NCI-H748 treated with DMSO at 0.1 percent for 48 hours (cell line): ENCODE data around the gene ATM.
"Not testable (repeated sequence)": the region's sequence is repeated elsewhere in the genome, so short reads cannot be mapped to it uniquely, and the experiment has no call there.

Experiments
- DNase-seq: peaks from one replicate; lab custom pipeline; 2025; lab: John Stamatoyannopoulos, UW

Gene ATM

GRCh38 chr11:108373505-108373904, 150.6 kb downstream of the ATM start:
- not testable (repeated sequence) for DNase-seq

DNA sequence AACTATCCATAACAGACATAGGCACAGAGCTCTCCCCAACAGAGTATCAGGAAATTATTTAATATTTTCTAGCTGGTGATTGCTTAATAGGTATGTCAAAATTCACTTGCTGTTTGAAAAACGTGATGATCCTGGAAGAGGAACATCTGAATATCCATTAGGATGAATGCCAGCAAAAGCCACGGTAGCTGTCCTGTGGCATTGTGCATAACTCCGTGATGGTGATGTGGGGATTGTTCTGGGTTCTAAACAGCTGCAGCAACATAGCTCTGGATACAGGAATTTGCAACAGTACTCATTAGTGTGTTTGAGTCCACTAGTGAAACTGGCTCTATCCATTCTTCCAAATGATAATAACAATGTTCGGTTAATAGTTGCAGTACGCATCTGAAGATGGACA, 165.7 kb downstream of the ATM start:
- no peak for DNase-seq

- DNase-seq, result no peak
These were observed 169.5 kb downstream of the ATM start for GRCh38 chr11:108392353-108392752.

DNA sequence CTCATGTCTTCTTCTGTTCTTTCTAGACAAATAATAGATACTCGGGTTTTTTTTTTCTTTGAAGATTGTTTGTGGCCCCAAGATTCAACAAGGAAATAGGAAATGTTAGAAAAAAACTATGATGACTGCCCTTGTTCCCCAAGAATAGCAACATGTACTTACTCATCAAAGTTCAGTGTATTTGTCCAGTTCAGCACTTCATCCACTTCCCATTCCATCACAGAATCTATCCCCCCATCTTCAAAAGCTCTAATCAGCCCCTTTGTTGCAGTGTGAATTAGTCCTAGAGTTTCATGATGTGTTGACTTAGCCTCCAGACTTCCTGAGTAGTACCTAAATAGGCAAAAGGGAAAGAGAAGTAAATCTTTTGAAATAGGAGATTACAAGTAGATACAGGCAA, 170.2 kb downstream of the ATM start:
- DNase-seq, result no peak

GRCh38 chr11:108394744-108395284, 171.9 kb downstream of the ATM start:
- DNase-seq, result no peak

DNA sequence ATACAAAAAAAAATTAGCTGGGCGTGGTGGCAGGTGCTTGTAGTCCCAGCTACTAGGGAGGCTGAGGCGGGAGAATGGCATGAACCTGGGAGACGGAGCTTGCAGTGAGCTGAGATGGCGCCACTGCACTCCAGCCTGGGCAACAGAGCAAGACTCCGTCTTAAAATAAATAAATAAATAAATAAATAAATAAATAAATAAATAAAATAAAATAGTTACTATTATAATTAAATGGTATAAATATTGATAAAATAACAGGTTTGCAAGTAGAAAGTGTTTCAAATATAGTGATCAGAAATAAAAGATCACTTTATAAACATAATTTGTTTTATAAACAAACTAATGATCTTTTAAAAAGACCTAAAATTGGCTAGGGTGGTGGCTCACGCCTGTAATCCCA, 173.8 kb downstream of the ATM start:
- DNase-seq, result not testable (repeated sequence)

DNA sequence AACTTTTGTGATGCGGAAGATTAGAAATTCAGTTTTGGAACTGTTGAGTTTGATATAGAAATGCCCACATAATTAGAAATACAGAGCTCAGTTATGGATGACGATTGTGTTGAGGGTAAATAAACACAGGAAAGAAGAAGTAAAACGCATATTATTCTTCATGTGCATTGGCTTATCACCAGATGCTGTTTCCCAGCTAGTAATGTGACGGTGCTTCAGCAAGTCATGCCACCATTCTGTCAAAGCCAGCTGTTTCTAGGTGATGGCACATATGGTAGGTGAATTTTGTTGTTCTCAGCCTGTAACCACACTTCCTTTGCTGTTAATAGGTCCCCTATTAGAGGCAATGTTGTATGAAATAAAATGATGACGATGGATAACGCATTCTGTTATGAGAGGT, 175.6 kb downstream of the ATM start:
- no peak for DNase-seq

- DNase-seq, result no peak
These were observed 179.4 kb downstream of the ATM start for GRCh38 chr11:108402241-108402640.

GRCh38 chr11:108403052-108403451, 180.2 kb downstream of the ATM start:
- no peak for DNase-seq

DNA sequence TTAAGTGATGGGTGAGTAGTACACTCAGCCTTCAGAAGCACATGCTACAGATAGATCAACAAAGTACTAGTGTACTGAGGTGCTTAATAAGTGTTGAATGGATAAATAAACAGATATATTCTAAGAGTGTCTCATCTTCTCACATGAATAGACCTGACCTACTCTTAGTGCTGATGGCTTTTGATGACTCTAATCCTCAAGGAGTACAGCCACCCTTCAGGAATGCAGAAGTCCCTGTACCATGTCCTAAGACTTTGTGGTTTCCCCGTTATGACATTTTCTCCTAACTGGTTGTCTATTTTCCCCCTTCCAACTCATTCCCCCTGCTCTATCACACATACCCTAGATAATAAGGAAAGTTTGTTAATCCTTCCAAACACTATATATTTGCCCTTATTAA, 182.8 kb downstream of the ATM start:
- no peak for DNase-seq

GRCh38 chr11:108414958-108415357, 192.1 kb downstream of the ATM start:
- no peak for DNase-seq

- not testable (repeated sequence) for DNase-seq
These were observed 194.7 kb downstream of the ATM start for GRCh38 chr11:108417551-108417950.
